SK-N-SH (cell line): ENCODE measurements around the gene GUCY1A2.

Experiments
- CTCF ChIP-seq: fragments of 200-600 bp; sonication (generic); IDR thresholded peaks from 2 replicates; pipeline ENCODE4 v1.6.1; 2017; ENCODE audit warnings: antibody characterized with exemption, mild to moderate bottlenecking, moderate library complexity
- EZH2phosphoT487 ChIP-seq: fragments of 200-600 bp; sonication (generic); IDR thresholded peaks from 2 replicates; pipeline ENCODE4 v1.6.1; 2017; ENCODE audit warnings: low read depth, mixed run types, mild to moderate bottlenecking, antibody characterized with exemption, moderate library complexity, borderline replicate concordance
- GABPA ChIP-seq: IDR thresholded peaks from 2 replicates; pipeline ENCODE4 v1.4.0; 2012; ENCODE audit warnings: low read depth, mild to moderate bottlenecking
- GATA2 ChIP-seq: sonication (generic); formaldehyde crosslinking; IDR thresholded peaks from 2 replicates; pipeline ENCODE4 v1.5.0; 2020; ENCODE audit warnings: mild to moderate bottlenecking, missing genetic modification reagents
- MAX ChIP-seq: IDR thresholded peaks from 2 replicates; pipeline ENCODE4 v1.4.0; 2012; ENCODE audit warnings: low read depth
- RCOR1 ChIP-seq: fragments of 150-350 bp; IDR thresholded peaks from 2 replicates; pipeline ENCODE4 v1.6.1; 2017; ENCODE audit warnings: antibody characterized with exemption, low read length
- REST ChIP-seq: IDR thresholded peaks from 2 replicates; pipeline ENCODE4 v1.6.1; 2012; ENCODE audit warnings: mild to moderate bottlenecking, low read depth, low read length, moderate library complexity
- SIN3A ChIP-seq: IDR thresholded peaks from 2 replicates; pipeline ENCODE4 v1.6.1; 2012; ENCODE audit warnings: low read depth, mild to moderate bottlenecking, low read length, moderate library complexity, borderline replicate concordance
- TAF1 ChIP-seq: IDR thresholded peaks from 2 replicates; pipeline ENCODE4 v1.6.1; 2012; ENCODE audit warnings: low read depth, mild to moderate bottlenecking, low read length, moderate library complexity, borderline replicate concordance
- TCF12 ChIP-seq: IDR thresholded peaks from 2 replicates; pipeline ENCODE4 v1.4.0; 2012
- USF1 ChIP-seq: IDR thresholded peaks from 2 replicates; pipeline ENCODE4 v1.4.0; 2012; ENCODE audit warnings: low read depth, borderline replicate concordance
- USF2 ChIP-seq: fragments of 150-350 bp; IDR thresholded peaks from 2 replicates; pipeline ENCODE4 v1.6.1; 2017; ENCODE audit warnings: antibody characterized with exemption, low read length, low read depth, borderline replicate concordance
- YY1 ChIP-seq: IDR thresholded peaks from 2 replicates; pipeline ENCODE4 v1.4.0; 2012; ENCODE audit warnings: low read depth, mild to moderate bottlenecking
- ZBTB33 ChIP-seq: IDR thresholded peaks from 2 replicates; pipeline ENCODE4 v1.4.0; 2012; ENCODE audit warnings: low read depth, borderline replicate concordance

GRCh38 chr11:107054391-107054790, 36.1 kb upstream of the GUCY1A2 start:
- TF ChIP-seq CTCF (no peak), TAF1 (no peak), GABPA (no peak), SIN3A (no peak), TCF12 (no peak), EZH2phosphoT487 (no peak), USF1 (no peak), USF2 (no peak), REST (no peak), ZBTB33 (no peak), MAX (no peak), GATA2 (CRISPR knock-in tag) (no peak), RCOR1 (no peak), YY1 (no peak)
